Tibial artery (tissue), 4 donors: ENCODE results near the gene DMPK.

Experiments used
- DNase-seq, 2 donors: peaks; one replicate each; pipeline ENCODE4 v3.0.0-alpha.2; 2019
- H3K27ac ChIP-seq, 2 donors: fragments of 200-600 bp; sonication (generic) in 1 of 2; 1 replicate in 1 of 2; 2 replicates in 1 of 2; pipeline ENCODE4 v1.5.1; 2018 to 2019; ENCODE audit warnings: mild to moderate bottlenecking in 1 of 2
- H3K27me3 ChIP-seq, 2 donors: fragments of 200-600 bp; sonication (generic) in 1 of 2; one replicate each; pipeline versions ENCODE4 v1.5.1 to v1.6.0; 2016 to 2019
- H3K36me3 ChIP-seq, 3 donors: fragments of 200-600 bp; sonication (generic) in 2 of 3; one replicate each; pipeline ENCODE4 v1.5.1; 2016 to 2019; ENCODE audit warnings: mild to moderate bottlenecking in 2 of 3
- H3K4me1 ChIP-seq, 4 donors: fragments of 200-600 bp; sonication (generic) in 2 of 4; 1 replicate in 3 of 4; 2 replicates in 1 of 4; pipeline ENCODE4 v1.5.1; 2016 to 2019
- H3K4me3 ChIP-seq, 2 donors: fragments of 200-600 bp; sonication (generic) in 1 of 2; 1 replicate in 1 of 2; 2 replicates in 1 of 2; pipeline ENCODE4 v1.5.1; 2018 to 2019; ENCODE audit warnings: mild to moderate bottlenecking in 2 of 2
- H3K9me3 ChIP-seq, 3 donors: fragments of 200-600 bp; sonication (generic) in 1 of 3; one replicate each; pipeline ENCODE4 v1.5.1; 2016 to 2019
- CTCF ChIP-seq, 2 experiments: fragments of 200-600 bp in 1 of 2; fragments of 450-650 bp in 1 of 2; IDR thresholded peaks; one replicate each; pipeline ENCODE4 v1.5.1; 2017 to 2019; ENCODE audit warnings: antibody characterized with exemption in 2 of 2, mild to moderate bottlenecking in 1 of 2, moderate library complexity in 1 of 2
- intact Hi-C: fragments of 100-400 bp; cut with DNase I; formaldehyde crosslinking; loops from one replicate; pipeline ENCODE4 v1.15.0; 2023; ENCODE audit warnings: low total_unique reads

The DMPK gene

GRCh38 chr19:45782162-45782691 is at the start of gene DMPK:
TSS of gene DMPK (minus strand) at chr19:45782490. CDS start at chr19:45782352, 138 bp downstream.
- H3K9me3 ChIP-seq, result no peaks in the 10 kb centered on the region
- no peaks in the 10 kb centered on the region for H3K27me3 ChIP-seq
- TF ChIP-seq CTCF (IDR thresholded peaks at IDR 0.05), result no peak
- intact Hi-C loops, result no loop called here
- peak within 1 kb of the TSS; percentile 92 to 94 for H3K27ac ChIP-seq
- H3K4me1 ChIP-seq, result peaks cover 8 to 85% (median 55%) of the 10 kb centered on the region in 4 donors
- H3K4me3 ChIP-seq, result peak within 1 kb of the TSS; percentile 76 to 86
- H3K36me3 ChIP-seq, result peaks cover 24 to 50% (median 39%) of the 10 kb centered on the region in 3 donors
- DNase-seq, result peak; percentile 65 to 86

DNA sequence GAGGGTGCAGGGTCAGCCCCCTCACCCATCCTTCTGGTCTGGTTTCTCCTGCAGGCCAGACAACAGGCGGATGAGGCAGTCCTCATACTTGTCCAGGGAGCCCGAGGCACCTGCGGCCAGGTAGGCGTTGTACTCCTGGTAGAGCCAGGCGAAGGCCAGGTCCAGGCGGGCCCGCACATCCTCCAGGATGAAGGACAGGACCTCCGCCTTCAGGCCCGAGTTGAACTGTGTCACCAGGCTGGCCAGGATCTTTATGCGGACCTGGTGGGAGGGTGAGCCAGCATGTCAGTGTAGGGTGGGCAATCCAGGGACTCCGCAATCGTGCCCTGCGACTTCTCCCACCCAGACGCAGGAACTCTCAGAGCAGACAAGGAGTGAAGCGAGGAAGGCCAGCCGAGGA is 46.7 kb upstream of the DMPK start:
- TF ChIP-seq CTCF (IDR thresholded peaks at IDR 0.05), result no peak
- Histone ChIP-seq H3K27me3 (no peaks in the 10 kb centered on the region), H3K27ac (no peak overlapping the region), H3K36me3 (peaks cover 77 to 100% (median 98%) of the 10 kb centered on the region in 3 donors), H3K9me3 (no peaks in the 10 kb centered on the region), H3K4me3 (no peak overlapping the region), H3K4me1 (no peaks in the 10 kb centered on the region)
- no peak for DNase-seq
- intact Hi-C loops, result no loop called here

GRCh38 chr19:45828523-45828922 is 46.2 kb upstream of the DMPK start:
- no peak for TF ChIP-seq CTCF (IDR thresholded peaks at IDR 0.05)
- intact Hi-C loops, result no loop called here
- no peak overlapping the region for H3K4me3 ChIP-seq
- H3K36me3 ChIP-seq, result peaks cover 72 to 100% (median 98%) of the 10 kb centered on the region in 3 donors
- no peak overlapping the region for H3K27ac ChIP-seq
- DNase-seq, result no peak
- H3K4me1 ChIP-seq, result no peaks in the 10 kb centered on the region
- no peaks in the 10 kb centered on the region for H3K9me3 ChIP-seq
- H3K27me3 ChIP-seq, result no peaks in the 10 kb centered on the region

- intact Hi-C loops, result no loop called here
- H3K4me1 ChIP-seq, result no peaks in the 10 kb centered on the region
- peaks cover 67 to 100% (median 100%) of the 10 kb centered on the region in 3 donors for H3K36me3 ChIP-seq
- no peak overlapping the region for H3K27ac ChIP-seq
- H3K9me3 ChIP-seq, result no peaks in the 10 kb centered on the region
- no peaks in the 10 kb centered on the region for H3K27me3 ChIP-seq
- TF ChIP-seq CTCF (IDR thresholded peaks at IDR 0.05), result no peak
- no peak overlapping the region for H3K4me3 ChIP-seq
- DNase-seq, result no peak
These were observed 45.3 kb upstream of the DMPK start for GRCh38 chr19:45827459-45828093.

GRCh38 chr19:45826934-45827333 is 44.6 kb upstream of the DMPK start:
- Histone ChIP-seq H3K9me3 (no peaks in the 10 kb centered on the region), H3K27ac (no peak overlapping the region), H3K4me1 (no peaks in the 10 kb centered on the region), H3K27me3 (no peaks in the 10 kb centered on the region), H3K4me3 (no peak overlapping the region), H3K36me3 (peaks cover 66 to 99% (median 98%) of the 10 kb centered on the region in 3 donors)
- no peak for TF ChIP-seq CTCF (IDR thresholded peaks at IDR 0.05)
- no peak for DNase-seq
- intact Hi-C loops, result no loop called here
